Suppressor macrophage (primary cell): ENCODE data around the gene IFNB1.

Experiments used
- DNase-seq, 4 experiments: peaks; one replicate each; pipeline ENCODE4 v3.0.0-alpha.2; 2020 to 2022
- total RNA-seq, 17 experiments: gene quantifications; one replicate each; lab custom pipeline; 2026; ENCODE audit warnings: mixed read lengths in 6 of 17, inconsistent platforms in 3 of 17; lab: John Stamatoyannopoulos, UW

The IFNB1 gene
- 0 to 236 (median 0.80) reads per million in 17 experiments for total RNA-seq

- DNase-seq, result peak in 2 of 4 experiments; percentile 25 to 49
Observed at GRCh38 chr9:21077781-21078180, at the start of gene IFNB1. Gene IFNB1 (minus strand): TSS chr9:21077942. CDS start chr9:21077869, 73 bp downstream.

GRCh38 chr9:21121595-21122251 lies 44.0 kb upstream of the IFNB1 start:
- no peak for DNase-seq

GRCh38 chr9:21121079-21121478 lies 43.3 kb upstream of the IFNB1 start:
- DNase-seq, result no peak

- DNase-seq, result peak; percentile 65 to 88 (median 80)
Observed at GRCh38 chr9:21119093-21119770, 41.5 kb upstream of the IFNB1 start.

GRCh38 chr9:21114311-21114710 lies 36.6 kb upstream of the IFNB1 start:
- DNase-seq, result no peak

- peak; percentile 55 to 90 (median 72) for DNase-seq
Observed at GRCh38 chr9:21110708-21111576, 33.2 kb upstream of the IFNB1 start.

- peak; percentile 31 to 82 (median 57) for DNase-seq
Observed at GRCh38 chr9:21104787-21105186, 27.0 kb upstream of the IFNB1 start.

GRCh38 chr9:21102305-21102704 lies 24.6 kb upstream of the IFNB1 start:
- no peak for DNase-seq

GRCh38 chr9:21097817-21098216 lies 20.1 kb upstream of the IFNB1 start:
- DNase-seq, result peak in 2 of 4 experiments; percentile 69 to 74

GRCh38 chr9:21096901-21097255 lies 19.1 kb upstream of the IFNB1 start:
- no peak for DNase-seq

- DNase-seq, result peak; percentile 22 to 64 (median 48)
Observed at GRCh38 chr9:21096172-21096900, 18.6 kb upstream of the IFNB1 start.

- no peak for DNase-seq
Observed at GRCh38 chr9:21095561-21095960, 17.8 kb upstream of the IFNB1 start.

- DNase-seq, result no peak
Observed at GRCh38 chr9:21086538-21086937, 8.8 kb upstream of the IFNB1 start.

- peak in 2 of 4 experiments; percentile 24 to 61 for DNase-seq
Observed at GRCh38 chr9:21085005-21085404, 7.3 kb upstream of the IFNB1 start.

GRCh38 chr9:21084242-21084850 lies 6.6 kb upstream of the IFNB1 start:
- DNase-seq, result no peak

GRCh38 chr9:21082671-21083070 lies 4.9 kb upstream of the IFNB1 start:
- DNase-seq, result no peak

- no peak for DNase-seq
Observed at GRCh38 chr9:21081999-21082398, 4.3 kb upstream of the IFNB1 start.

- DNase-seq, result no peak
Observed at GRCh38 chr9:21081451-21081850, 3.7 kb upstream of the IFNB1 start.

- no peak for DNase-seq
Observed at GRCh38 chr9:21080793-21081192, 3.1 kb upstream of the IFNB1 start.

GRCh38 chr9:21078702-21079101 lies 960 bp upstream of the IFNB1 start:
- DNase-seq, result peak in 3 of 4 experiments; percentile 47 to 66 (median 54)

GRCh38 chr9:21075484-21075883 lies 2.3 kb downstream of the IFNB1 start:
- DNase-seq, result no peak

- DNase-seq, result no peak
Observed at GRCh38 chr9:21070906-21071305, 6.8 kb downstream of the IFNB1 start.
